Natural killer cell (primary cell): ENCODE measurements around the gene RLN3. TPM values are rescaled to one million over a fixed set of nuclear protein-coding genes. Genes with fewer than 3 reads are reported as not detected.

Experiments used
- ATAC-seq, 3 donors: fragments of 150-1000 bp in 2 of 3; fragments of 200-7000 bp in 1 of 3; cut with Tn5 transposase; 1 replicate in 1 of 3; 2 replicates in 2 of 3; pipeline ENCODE4 v1.10.0; 2021; ENCODE audit warnings: mild to moderate bottlenecking in 2 of 3, moderate library complexity in 2 of 3
- DNase-seq, 2 donors: peaks; one replicate each; pipeline versions ENCODE4 v3.0.0 to v3.0.0-alpha.2; 2013 to 2021; ENCODE audit warnings: mixed read lengths in 1 of 2
- H3K27ac ChIP-seq: one replicate; pipeline ENCODE4 v1.5.1; 2013; ENCODE audit warnings: mild to moderate bottlenecking, low read length
- H3K27me3 ChIP-seq: one replicate; pipeline ENCODE4 v1.6.1; 2013; ENCODE audit warnings: low read length; ENCODE audit not compliant: control insufficient read depth, insufficient read depth
- H3K36me3 ChIP-seq: one replicate; pipeline ENCODE4 v1.6.1; 2013; ENCODE audit warnings: low read length; ENCODE audit not compliant: control insufficient read depth, insufficient read depth
- H3K4me1 ChIP-seq: one replicate; pipeline ENCODE4 v1.6.1; 2013; ENCODE audit warnings: low read length; ENCODE audit not compliant: control insufficient read depth, insufficient read depth
- H3K4me3 ChIP-seq: one replicate; pipeline ENCODE4 v1.5.1; 2013; ENCODE audit warnings: low read length
- H3K9me3 ChIP-seq: one replicate; pipeline ENCODE4 v1.6.1; 2013; ENCODE audit warnings: low read length; ENCODE audit not compliant: control insufficient read depth, insufficient read depth
- H3K27ac Mint-ChIP-seq, 2 donors: one replicate each; pipeline ENCODE4 v1.8.0; 2022; ENCODE audit warnings: mild to moderate bottlenecking in 2 of 2, mixed read lengths in 2 of 2, moderate library complexity in 1 of 2
- H3K27me3 Mint-ChIP-seq, 2 donors: one replicate each; pipeline ENCODE4 v1.8.0; 2022; ENCODE audit warnings: low read depth in 2 of 2, mixed read lengths in 2 of 2
- H3K36me3 Mint-ChIP-seq: one replicate; pipeline ENCODE4 v1.8.0; 2022; ENCODE audit warnings: mixed read lengths
- H3K4me1 Mint-ChIP-seq, 2 donors: one replicate each; pipeline ENCODE4 v1.8.0; 2022; ENCODE audit warnings: mixed read lengths in 2 of 2
- H3K4me3 Mint-ChIP-seq: one replicate; pipeline ENCODE4 v1.8.0; 2022; ENCODE audit warnings: mild to moderate bottlenecking, moderate library complexity, mixed read lengths
- H3K9me3 Mint-ChIP-seq, 2 donors: one replicate each; pipeline ENCODE4 v1.8.0; 2022; ENCODE audit warnings: mixed read lengths in 2 of 2
- CTCF ChIP-seq: fragments of 200-600 bp; IDR thresholded peaks from one replicate; pipeline ENCODE4 v1.8.0; 2022; ENCODE audit warnings: antibody characterized with exemption
- WGBS: methylation state at CpG from one replicate; pipeline ENCODE4 v1.1.7; 2013; ENCODE audit warnings: missing lambda C conversion rate; ENCODE audit not compliant: insufficient coverage; 5-methylcytosine and 5-hydroxymethylcytosine counted together
- intact Hi-C: fragments of 100-400 bp; cut with micrococcal nuclease; formaldehyde crosslinking; loops from one replicate; pipeline ENCODE4 v1.14.2; 2022
- total RNA-seq, 4 donors: library from RNA; stranded (reverse); fragments of 120-200 nt in 1 of 4; gene quantifications; one replicate each; pipeline versions ENCODE4 v1.2.3 to v1.2.4, GENCODE V29; 2013 to 2022

Gene RLN3
- total RNA-seq, 3 donors from 2014 or later (not counting 1 experiment from before 2014, with no cell fraction given): not detected

DNA sequence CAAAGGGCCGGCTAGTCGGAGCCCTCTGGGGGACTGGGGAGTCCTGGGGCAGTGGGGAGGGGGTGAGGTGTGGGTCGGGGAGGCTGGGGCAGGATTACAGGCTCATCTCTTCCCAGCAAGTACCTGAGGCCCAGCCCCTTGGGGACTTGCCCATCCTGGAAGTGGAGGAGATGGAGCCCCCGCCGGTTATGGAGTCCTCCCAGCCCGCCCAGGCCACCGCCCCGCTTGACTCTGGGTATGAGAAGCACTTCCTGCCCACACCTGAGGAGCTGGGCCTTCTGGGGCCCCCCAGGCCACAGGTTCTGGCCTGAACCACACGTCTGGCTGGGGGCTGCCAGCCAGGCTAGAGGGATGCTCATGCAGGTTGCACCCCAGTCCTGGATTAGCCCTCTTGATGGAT is 24.0 kb downstream of the RLN3 start:
- Histone ChIP-seq H3K36me3 (peaks cover 46% of the 10 kb centered on the region), H3K27ac (no peak overlapping the region), H3K9me3 (no peaks in the 10 kb centered on the region), H3K4me3 (no peak overlapping the region), H3K27me3 (no peaks in the 10 kb centered on the region), H3K4me1 (peaks cover under 1% of the 10 kb centered on the region)
- Mint-ChIP-seq H3K36me3 (no peaks in the 10 kb centered on the region), H3K27me3 (no peaks in the 10 kb centered on the region), H3K4me1 (peaks cover 0 to 17% of the 10 kb centered on the region in 2 donors), H3K9me3 (no peaks in the 10 kb centered on the region), H3K27ac (peak overlapping the region; percentile 56 to 74), H3K4me3 (no peak overlapping the region)
- no peak for TF ChIP-seq CTCF
- DNase-seq (no peak), ATAC-seq (no peak)
- WGBS: 90% methylated on average over 9 of the region's 9 CpGs
- intact Hi-C loops: no loop called here

DNA sequence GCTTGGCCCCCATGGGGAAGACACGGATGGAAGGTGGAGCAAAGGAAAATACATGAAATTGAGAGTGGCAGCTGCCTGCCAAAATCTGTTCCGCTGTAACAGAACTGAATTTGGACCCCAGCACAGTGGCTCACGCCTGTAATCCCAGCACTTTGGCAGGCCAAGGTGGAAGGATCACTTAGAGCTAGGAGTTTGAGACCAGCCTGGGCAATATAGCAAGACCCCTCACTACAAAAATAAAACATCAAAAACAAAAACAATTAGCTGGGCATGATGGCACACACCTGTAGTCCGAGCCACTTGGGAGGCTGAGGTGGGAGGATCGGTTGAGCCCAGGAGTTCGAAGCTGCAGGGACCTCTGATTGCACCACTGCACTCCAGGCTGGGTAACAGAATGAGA is 24.5 kb downstream of the RLN3 start:
- no peak for TF ChIP-seq CTCF
- Histone ChIP-seq H3K27ac (no peak overlapping the region), H3K4me3 (no peak overlapping the region), H3K4me1 (peaks cover 4% of the 10 kb centered on the region), H3K27me3 (no peaks in the 10 kb centered on the region), H3K9me3 (no peaks in the 10 kb centered on the region), H3K36me3 (peaks cover 46% of the 10 kb centered on the region)
- DNase-seq (no peak), ATAC-seq (no peak)
- Mint-ChIP-seq H3K27me3 (no peaks in the 10 kb centered on the region), H3K36me3 (no peaks in the 10 kb centered on the region), H3K4me1 (peaks cover 0 to 17% of the 10 kb centered on the region in 2 donors), H3K27ac (peak overlapping the region; percentile 56 to 74), H3K9me3 (no peaks in the 10 kb centered on the region), H3K4me3 (no peak overlapping the region)
- intact Hi-C loops: no loop called here
- 94% methylated on average over 6 of the region's 6 CpGs for WGBS

- WGBS: 94% methylated on average over 3 of the region's 3 CpGs
- Histone ChIP-seq H3K27me3 (peaks cover 5% of the 10 kb centered on the region), H3K4me1 (peaks cover 9% of the 10 kb centered on the region), H3K36me3 (peaks cover 43% of the 10 kb centered on the region), H3K9me3 (no peaks in the 10 kb centered on the region), H3K4me3 (no peak overlapping the region), H3K27ac (no peak overlapping the region)
- Mint-ChIP-seq H3K27ac (peak overlapping the region in 1 of 2 donors; percentile 56), H3K4me3 (no peak overlapping the region), H3K27me3 (peaks cover 3 to 5% of the 10 kb centered on the region in 2 donors), H3K4me1 (peaks cover under 1 to 22% of the 10 kb centered on the region in 2 donors), H3K9me3 (no peaks in the 10 kb centered on the region), H3K36me3 (no peaks in the 10 kb centered on the region)
- no peak for TF ChIP-seq CTCF
- DNase-seq (no peak), ATAC-seq (no peak)
- intact Hi-C loops: no loop called here
Measured at GRCh38 chr19:14053032-14053431, 25.1 kb downstream of the RLN3 start.

- intact Hi-C loops: no loop called here
- H3K36me3 Mint-ChIP-seq: no peaks in the 10 kb centered on the region
- WGBS: 90% methylated on average over 11 of the region's 11 CpGs
Measured at GRCh38 chr19:14053500-14053899, 25.6 kb downstream of the RLN3 start.

More at GRCh38 chr19:14053500-14053899, 25.6 kb downstream of the RLN3 start:
- Histone ChIP-seq H3K27ac (no peak overlapping the region), H3K27me3 (peaks cover 9% of the 10 kb centered on the region), H3K4me1 (peaks cover 14% of the 10 kb centered on the region), H3K4me3 (no peak overlapping the region), H3K36me3 (peaks cover 39% of the 10 kb centered on the region), H3K9me3 (no peaks in the 10 kb centered on the region)
- H3K27me3 Mint-ChIP-seq: peaks cover 7 to 10% of the 10 kb centered on the region in 2 donors
- peak in 1 of 2 donors; percentile 11 for DNase-seq
- peaks cover 5 to 23% of the 10 kb centered on the region in 2 donors for H3K4me1 Mint-ChIP-seq
- TF ChIP-seq CTCF: no peak
- no peaks in the 10 kb centered on the region for H3K9me3 Mint-ChIP-seq
- ATAC-seq: no peak
- H3K27ac Mint-ChIP-seq: peak overlapping the region in 1 of 2 donors; percentile 21
- H3K4me3 Mint-ChIP-seq: no peak overlapping the region
